DMS53 (cell line): ENCODE results near the gene DAGLB.

Experiments
- DNase-seq: peaks from one replicate; lab custom pipeline; 2025; lab: John Stamatoyannopoulos, UW

The DAGLB gene

DNA sequence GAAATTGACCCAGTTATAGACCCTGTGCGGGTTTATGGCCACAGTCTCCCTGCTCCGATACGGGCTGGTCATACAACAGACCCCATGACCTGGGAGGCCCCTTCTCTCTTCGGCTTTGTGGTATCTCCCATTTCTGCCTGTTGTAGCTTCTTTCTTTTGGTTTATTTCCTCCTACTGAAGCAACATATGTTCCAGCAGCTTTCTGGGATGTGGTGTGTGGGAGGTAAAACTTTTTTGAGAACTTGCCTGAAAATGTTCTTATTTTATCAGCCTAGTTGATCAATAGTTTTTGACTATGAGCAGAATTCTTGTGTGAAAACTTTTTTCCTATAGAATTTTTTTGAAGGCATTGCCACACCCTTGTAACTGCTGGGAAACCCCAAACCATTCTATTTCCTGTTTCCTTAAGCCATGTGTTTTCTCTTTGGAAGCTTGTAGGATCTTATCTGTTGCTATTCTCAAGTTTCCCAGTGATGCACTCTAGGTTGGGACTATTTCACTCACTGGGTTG is 80.0 kb downstream of the DAGLB start:
- DNase-seq, result peak; percentile 22

DNA sequence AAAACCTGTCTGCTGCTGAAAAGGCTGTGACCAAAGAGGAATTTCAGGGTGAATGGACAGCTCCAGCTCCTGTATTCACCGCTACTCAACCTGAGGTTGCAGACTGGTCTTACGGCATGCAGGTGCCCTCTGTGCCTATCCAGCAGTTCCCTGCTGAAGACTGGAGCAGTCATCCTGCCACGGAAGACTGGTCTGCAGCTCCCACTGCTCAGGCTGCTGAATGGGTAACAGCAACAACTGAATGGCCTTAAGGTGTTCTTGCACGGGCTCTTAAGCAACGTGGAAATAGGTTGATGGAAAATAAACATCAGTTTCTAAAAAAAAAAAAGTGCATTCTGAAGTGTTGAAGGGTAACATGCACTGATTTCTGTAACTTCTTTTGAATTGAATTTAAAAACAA is 82.3 kb downstream of the DAGLB start:
- no peak for DNase-seq

DNA sequence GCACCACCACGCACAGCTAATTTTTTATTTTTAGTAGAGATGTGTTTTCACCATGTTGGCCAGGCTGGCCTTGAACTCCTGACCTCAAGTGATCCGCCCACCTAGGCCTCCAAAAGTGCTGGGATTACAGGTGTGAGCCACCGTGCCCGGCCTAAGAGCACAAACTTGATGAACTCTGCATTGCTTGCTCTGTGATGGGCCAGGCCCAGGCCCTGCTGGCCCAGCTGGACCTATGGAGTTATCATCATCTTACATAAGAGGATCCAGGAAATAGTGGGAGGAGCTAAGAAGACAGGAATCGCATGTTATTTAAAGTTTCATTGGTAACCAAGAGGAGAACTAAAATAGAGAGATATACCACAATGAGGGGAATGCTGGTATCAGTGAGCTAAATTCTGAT is 86.9 kb downstream of the DAGLB start:
- DNase-seq, result no peak

DNA sequence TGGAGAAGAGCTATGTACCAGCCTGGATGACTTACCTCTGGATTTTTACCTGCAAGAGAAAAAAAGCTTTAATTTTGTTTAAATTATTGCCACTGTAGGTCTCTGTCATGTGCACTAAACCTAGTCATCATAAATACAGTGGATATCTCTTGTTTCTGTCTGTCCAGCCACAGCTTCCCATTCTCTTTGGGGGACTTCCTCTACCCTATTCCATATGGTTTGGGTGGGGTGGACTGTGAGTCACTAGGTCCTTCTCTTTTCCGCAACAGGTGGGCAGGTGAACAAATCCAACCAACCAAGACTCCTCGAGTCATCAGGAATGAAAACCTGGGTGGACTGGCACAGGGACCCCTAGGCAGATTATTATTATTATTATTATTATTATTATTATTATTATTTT is 88.0 kb downstream of the DAGLB start:
- no peak for DNase-seq
